ENCODE results near the gene EVL.

The EVL gene

GRCh38 chr14:100138082-100138787, 73.0 kb downstream of the EVL start:
- Histone ChIP-seq H3K4me1 (ENCODE audit: insufficient read depth, low read length) (no peaks in the 10 kb centered on the region; the same call in 1 of the 2 replicates), H3K9me3 (ENCODE audit: control insufficient read depth, insufficient read depth, low read length) (no peaks in the 10 kb centered on the region), H3K36me3 (ENCODE audit: insufficient read depth, low read length) (no peaks in the 10 kb centered on the region; the same call in 1 of the 2 replicates), H3K9ac (ENCODE audit: low read depth, low read length) (no peak overlapping the region)

DNA sequence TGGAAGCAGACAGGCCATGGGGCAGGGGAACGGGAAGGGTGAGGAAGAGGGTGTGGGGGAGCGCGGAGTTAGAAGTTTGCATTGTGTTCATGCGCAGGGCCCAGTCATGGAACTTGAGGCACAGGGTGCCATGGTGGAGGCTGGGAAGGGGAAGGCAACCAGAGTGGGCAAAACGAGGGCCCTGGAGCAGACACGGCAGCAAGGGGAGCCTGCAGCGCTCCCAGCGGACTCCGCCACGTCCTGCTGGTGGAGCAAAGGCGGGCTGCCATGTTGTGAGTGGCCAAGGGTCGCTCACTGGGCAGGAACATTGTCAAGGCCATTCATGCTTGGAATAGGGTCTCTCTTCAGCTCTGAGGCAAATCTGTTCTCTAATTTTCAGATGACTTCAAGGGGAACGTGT, 73.7 kb downstream of the EVL start:
- Histone ChIP-seq H3K9ac (ENCODE audit: low read depth, low read length) (no peak overlapping the region), H3K9me3 (ENCODE audit: control insufficient read depth, insufficient read depth, low read length) (no peaks in the 10 kb centered on the region), H3K36me3 (ENCODE audit: insufficient read depth, low read length) (no peaks in the 10 kb centered on the region; the same call in 1 of the 2 replicates), H3K4me1 (ENCODE audit: insufficient read depth, low read length) (no peaks in the 10 kb centered on the region; the same call in 1 of the 2 replicates)

GRCh38 chr14:100140452-100141078, 75.3 kb downstream of the EVL start:
- H3K4me1 ChIP-seq (ENCODE audit: insufficient read depth, low read length): no peaks in the 10 kb centered on the region; the same call in 1 of the 2 replicates
- H3K9ac ChIP-seq (ENCODE audit: low read depth, low read length): no peak overlapping the region
- H3K36me3 ChIP-seq (ENCODE audit: insufficient read depth, low read length): no peaks in the 10 kb centered on the region; the same call in 1 of the 2 replicates
- H3K9me3 ChIP-seq (ENCODE audit: control insufficient read depth, insufficient read depth, low read length): no peaks in the 10 kb centered on the region

GRCh38 chr14:100141098-100141497, 75.9 kb downstream of the EVL start:
- Histone ChIP-seq H3K9ac (ENCODE audit: low read depth, low read length) (no peak overlapping the region), H3K36me3 (ENCODE audit: insufficient read depth, low read length) (no peaks in the 10 kb centered on the region), H3K9me3 (ENCODE audit: control insufficient read depth, insufficient read depth, low read length) (no peaks in the 10 kb centered on the region), H3K4me1 (ENCODE audit: insufficient read depth, low read length) (no peaks in the 10 kb centered on the region; the same call in 1 of the 2 replicates)

DNA sequence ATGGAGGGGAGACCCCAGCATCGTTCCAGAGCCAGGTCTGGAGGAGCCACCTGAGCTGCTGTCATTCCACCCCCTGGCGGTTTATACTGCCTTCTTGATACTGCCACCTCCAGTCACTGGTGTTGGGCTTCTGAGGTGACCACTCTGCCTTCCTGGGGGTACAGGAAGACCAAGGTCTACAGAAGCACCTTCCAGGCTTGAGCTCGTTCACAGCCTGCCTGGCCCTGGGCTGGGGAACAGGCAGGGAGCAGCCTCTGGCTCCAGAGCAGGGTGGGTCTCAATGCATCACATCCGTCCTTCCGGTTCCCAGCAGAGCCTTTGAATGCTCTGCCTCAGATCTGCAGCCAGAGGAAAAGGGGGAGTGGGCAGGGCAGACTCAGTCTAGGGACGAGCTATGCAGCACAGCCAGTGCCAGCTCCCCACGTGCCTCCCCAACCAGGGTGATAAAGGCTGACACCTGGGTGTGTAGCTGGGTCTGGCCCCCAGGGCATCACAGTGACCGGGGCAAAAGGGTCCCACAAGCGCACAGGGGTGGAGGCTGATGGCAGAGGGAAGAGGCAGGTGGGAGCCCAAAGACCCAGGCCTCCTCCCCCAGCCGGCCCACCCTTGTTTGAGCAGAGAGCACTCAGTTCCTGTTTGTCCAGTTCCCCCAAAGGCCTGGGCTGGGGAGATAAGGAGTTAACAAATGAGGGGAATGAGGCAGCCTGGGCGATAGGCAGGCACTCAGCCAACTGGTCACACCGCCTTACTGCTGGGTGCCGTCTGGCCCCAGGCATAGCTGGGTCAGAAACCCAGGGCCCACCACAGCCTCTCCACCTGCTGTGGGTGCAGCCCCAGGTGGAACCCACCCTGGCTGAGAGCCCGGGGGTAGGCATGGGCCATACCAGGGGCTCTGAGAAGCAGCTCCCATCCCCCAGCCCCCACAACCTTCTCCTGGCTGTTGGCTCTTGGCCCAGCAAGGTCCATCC, 77.1 kb downstream of the EVL start:
- Histone ChIP-seq H3K36me3 (ENCODE audit: insufficient read depth, low read length) (no peaks in the 10 kb centered on the region), H3K4me1 (ENCODE audit: insufficient read depth, low read length) (no peaks in the 10 kb centered on the region; the same call in 1 of the 2 replicates), H3K9me3 (ENCODE audit: control insufficient read depth, insufficient read depth, low read length) (no peaks in the 10 kb centered on the region), H3K9ac (ENCODE audit: low read depth, low read length) (no peak overlapping the region)

DNA sequence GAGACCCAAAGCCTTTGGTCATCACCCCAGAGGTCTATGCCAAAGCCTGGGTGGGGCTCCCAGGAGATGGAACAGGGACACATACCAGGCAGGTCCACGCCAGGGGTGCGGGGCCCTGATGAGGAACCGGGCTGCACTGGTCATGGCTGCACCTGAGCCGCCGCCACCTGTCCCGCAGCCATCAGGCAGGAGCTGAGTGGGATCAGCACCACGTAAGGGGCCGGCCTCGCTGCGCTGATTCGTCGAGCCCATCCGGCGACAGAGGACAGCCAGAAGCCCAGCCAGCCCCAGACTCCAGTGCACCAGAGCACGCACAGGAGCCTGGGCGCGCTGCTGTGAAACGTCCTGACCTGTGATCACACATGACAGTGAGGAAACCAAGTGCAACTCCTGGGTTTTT, 78.3 kb downstream of the EVL start:
- H3K9me3 ChIP-seq (ENCODE audit: control insufficient read depth, insufficient read depth, low read length): no peaks in the 10 kb centered on the region
- H3K9ac ChIP-seq (ENCODE audit: low read depth, low read length): no peak overlapping the region
- H3K36me3 ChIP-seq (ENCODE audit: insufficient read depth, low read length): no peaks in the 10 kb centered on the region
- H3K4me1 ChIP-seq (ENCODE audit: insufficient read depth, low read length): no peaks in the 10 kb centered on the region; the same call in 1 of the 2 replicates

DNA sequence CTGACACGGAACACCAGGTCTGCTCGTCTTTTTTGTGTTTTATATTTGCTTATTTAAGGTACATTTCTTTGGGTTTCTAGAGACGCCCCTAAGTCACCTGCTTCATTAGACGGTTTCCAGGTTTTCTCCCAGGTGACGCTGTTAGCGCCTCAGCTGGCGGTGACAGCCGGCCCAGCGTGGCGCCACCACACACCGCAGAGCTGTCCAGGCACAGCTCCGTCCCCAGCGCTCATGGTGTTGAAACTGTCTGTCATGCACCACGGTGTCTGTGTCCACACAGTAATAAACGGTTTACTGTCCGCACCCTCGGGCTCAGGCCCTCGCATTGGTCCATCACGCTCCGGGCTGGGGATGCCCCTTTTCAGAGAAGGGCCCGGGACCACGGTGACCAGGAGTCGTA, 78.7 kb downstream of the EVL start:
- Histone ChIP-seq H3K9ac (ENCODE audit: low read depth, low read length) (no peak overlapping the region), H3K4me1 (ENCODE audit: insufficient read depth, low read length) (no peaks in the 10 kb centered on the region; the same call in 1 of the 2 replicates), H3K36me3 (ENCODE audit: insufficient read depth, low read length) (no peaks in the 10 kb centered on the region), H3K9me3 (ENCODE audit: control insufficient read depth, insufficient read depth, low read length) (no peaks in the 10 kb centered on the region)

DNA sequence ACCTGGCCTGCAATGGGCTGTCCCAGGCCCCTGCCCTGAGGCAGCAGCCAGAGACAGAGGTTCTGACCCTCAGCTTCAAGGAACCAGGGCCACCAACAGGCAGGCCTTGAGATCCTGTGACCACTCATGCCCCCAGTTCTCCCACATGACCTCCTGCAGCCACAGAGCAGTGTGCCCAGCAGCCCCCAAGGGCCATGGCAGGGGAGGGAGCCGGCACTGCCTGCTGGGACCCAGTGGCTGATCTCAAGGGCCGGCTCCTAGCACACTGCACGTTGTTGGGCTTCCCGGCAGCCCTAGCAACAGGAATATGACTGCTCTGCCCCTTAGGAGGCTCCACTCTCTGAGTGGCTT, 79.4 kb downstream of the EVL start:
- H3K9ac ChIP-seq (ENCODE audit: low read depth, low read length): no peak overlapping the region
- no peaks in the 10 kb centered on the region; the same call in 1 of the 2 replicates for H3K4me1 ChIP-seq (ENCODE audit: insufficient read depth, low read length)
- no peaks in the 10 kb centered on the region for H3K36me3 ChIP-seq (ENCODE audit: insufficient read depth, low read length)
- H3K9me3 ChIP-seq (ENCODE audit: control insufficient read depth, insufficient read depth, low read length): no peaks in the 10 kb centered on the region

DNA sequence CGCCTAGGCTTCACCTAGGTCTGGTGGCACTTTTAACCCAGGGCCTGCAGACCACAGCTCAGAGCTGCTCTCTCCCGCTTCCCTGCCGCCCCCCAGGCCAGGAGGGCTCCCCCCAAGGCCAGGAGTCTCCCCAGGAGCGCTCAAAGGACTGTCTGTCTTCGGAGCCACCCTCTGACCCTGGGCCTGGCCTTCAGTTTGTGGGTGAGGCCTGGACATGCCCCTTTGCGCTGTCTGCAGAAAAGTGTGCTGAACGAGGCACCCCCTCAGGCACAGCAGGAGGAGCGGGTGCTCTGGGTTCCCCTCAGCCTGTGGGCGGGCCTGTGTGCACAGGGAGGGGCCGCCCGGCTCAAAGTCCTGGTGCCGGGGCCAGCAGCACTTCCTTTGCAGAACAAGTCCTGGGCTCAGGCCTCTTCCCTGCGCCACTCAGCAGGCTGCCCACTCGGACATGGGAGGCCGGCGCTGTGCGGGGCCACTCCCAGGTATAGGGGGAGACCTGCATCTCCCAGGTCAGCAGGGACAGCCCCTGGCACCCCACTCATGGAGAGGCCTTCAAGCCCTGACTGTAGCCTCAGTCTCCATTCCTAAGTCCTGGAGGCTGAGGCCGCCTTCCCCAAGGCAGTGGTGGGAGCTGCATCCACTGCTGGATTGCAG, 79.9 kb downstream of the EVL start:
- no peaks in the 10 kb centered on the region for H3K36me3 ChIP-seq (ENCODE audit: insufficient read depth, low read length)
- H3K4me1 ChIP-seq (ENCODE audit: insufficient read depth, low read length): no peaks in the 10 kb centered on the region; the same call in 1 of the 2 replicates
- H3K9ac ChIP-seq (ENCODE audit: low read depth, low read length): no peak overlapping the region
- no peaks in the 10 kb centered on the region for H3K9me3 ChIP-seq (ENCODE audit: control insufficient read depth, insufficient read depth, low read length)

DNA sequence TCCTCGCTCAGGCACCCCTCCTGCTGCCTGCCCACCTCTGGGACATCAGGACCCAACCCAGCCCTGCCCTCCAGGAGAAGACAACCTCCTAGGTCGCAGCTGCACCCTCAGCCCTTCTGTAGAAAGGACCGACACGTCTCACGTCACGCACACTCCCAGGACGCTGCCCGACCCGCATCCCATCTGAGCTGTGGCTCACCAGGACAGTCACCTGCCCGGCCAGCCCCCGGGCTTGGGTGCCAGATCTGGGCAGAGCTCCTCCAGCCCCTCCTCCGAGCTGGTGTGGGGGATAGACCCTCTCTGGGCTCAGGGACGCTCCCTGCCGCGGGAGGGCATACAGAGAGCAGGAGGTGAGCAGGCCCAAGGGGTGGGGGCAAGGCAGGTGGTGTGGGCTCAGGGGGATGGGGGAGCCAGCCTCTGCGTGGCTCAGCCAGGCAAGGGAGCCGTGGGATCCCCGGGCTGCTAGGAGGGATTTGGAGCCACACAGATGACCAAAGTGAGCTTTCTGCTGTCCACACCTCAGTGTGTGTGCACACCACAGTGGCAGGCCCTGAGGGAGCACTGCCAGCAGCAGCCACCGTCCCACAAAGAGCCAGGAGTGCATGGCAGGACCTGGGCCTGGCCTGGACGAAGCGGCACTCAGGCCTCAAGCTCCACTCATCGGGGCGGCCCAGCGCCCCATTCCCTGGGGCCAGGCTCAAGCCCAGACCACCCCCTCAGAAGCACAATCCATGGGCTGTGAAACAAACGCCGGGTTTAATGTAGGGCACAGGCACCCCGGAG, 80.7 kb downstream of the EVL start:
- no peak overlapping the region for H3K9ac ChIP-seq (ENCODE audit: low read depth, low read length)
- H3K4me1 ChIP-seq (ENCODE audit: insufficient read depth, low read length): no peaks in the 10 kb centered on the region; the same call in 1 of the 2 replicates
- no peaks in the 10 kb centered on the region for H3K9me3 ChIP-seq (ENCODE audit: control insufficient read depth, insufficient read depth, low read length)
- H3K36me3 ChIP-seq (ENCODE audit: insufficient read depth, low read length): no peaks in the 10 kb centered on the region

DNA sequence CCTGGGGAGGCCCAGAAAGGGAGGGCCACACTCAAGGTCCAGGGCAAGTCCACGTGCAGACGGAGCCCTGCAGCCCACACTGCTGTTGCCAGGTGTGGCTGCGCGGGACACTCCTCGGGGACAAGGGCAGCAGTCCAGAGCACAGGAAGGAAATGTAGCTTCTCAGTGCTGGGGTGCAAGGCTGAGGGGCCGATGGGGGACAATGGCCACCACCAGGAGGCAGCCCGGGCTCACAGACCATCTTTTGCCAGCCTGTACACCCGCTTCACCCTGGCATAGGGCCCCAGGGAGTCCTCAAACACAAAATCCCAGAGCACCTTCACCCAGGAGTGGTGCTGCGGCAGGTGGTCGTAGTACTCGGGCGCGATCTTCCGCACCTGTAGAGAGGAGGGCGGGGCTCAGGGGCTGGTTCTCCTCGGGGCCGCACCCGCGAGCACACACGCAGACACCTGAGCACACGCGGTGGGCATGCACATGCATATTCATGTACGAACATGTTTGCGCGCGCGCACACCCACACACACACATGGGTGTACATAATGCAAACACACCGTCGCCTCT, 81.4 kb downstream of the EVL start:
- Histone ChIP-seq H3K36me3 (ENCODE audit: insufficient read depth, low read length) (no peaks in the 10 kb centered on the region), H3K4me1 (ENCODE audit: insufficient read depth, low read length) (no peaks in the 10 kb centered on the region), H3K9ac (ENCODE audit: low read depth, low read length) (no peak overlapping the region), H3K9me3 (ENCODE audit: control insufficient read depth, insufficient read depth, low read length) (no peaks in the 10 kb centered on the region)

DNA sequence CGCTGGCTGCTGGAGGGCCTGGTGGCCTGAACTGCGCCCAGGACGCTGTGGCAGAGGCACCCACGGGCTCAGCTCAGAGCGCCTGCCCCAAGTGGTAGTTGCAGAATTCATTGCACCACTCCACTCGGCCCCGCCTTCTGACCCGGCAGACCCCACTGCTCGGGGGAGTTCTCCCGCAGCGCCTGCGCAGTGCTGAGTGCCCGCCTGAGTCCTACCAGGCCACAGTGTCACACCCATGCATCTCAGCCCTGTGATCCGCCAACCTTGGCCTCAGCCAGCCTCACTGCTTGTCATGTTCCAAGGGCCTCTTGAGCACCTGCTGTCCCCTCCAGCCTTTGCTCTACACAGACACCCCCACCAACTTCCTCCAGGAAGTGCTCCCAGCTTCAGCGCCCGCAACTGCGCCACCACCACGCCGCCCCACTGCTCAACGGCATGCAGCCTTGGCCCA, 82.0 kb downstream of the EVL start:
- no peaks in the 10 kb centered on the region for H3K4me1 ChIP-seq (ENCODE audit: insufficient read depth, low read length)
- H3K9me3 ChIP-seq (ENCODE audit: control insufficient read depth, insufficient read depth, low read length): no peaks in the 10 kb centered on the region
- H3K36me3 ChIP-seq (ENCODE audit: insufficient read depth, low read length): no peaks in the 10 kb centered on the region
- H3K9ac ChIP-seq (ENCODE audit: low read depth, low read length): no peak overlapping the region
